DOHH2 (cell line): ENCODE data around the gene DSCAM.

Source experiments
- CTCF ChIP-seq: fragments of 200-600 bp; sonication (generic); IDR thresholded peaks from one replicate; pipeline ENCODE4 v1.5.1; 2014; ENCODE audit warnings: antibody characterized with exemption, mild to moderate bottlenecking, low read depth, low read length; ENCODE audit not compliant: poor library complexity, severe bottlenecking
- EZH2phosphoT487 ChIP-seq: fragments of 200-600 bp; sonication (generic); IDR thresholded peaks from 2 replicates; pipeline ENCODE4 v1.6.1; 2017; ENCODE audit warnings: borderline replicate concordance, mild to moderate bottlenecking, antibody characterized with exemption, low read length, moderate library complexity, mixed read lengths

- TF ChIP-seq CTCF (no peak), EZH2phosphoT487 (no peak)
These were observed 797.0 kb downstream of the DSCAM start for GRCh38 chr21:40049931-40050290.
